HG02943 (cell line): ENCODE measurements around the gene AP4S1.
A peak's percentile ranks its signal among the peaks of the same experiment; 100 is the strongest.
"Not testable (repeated sequence)": the region's sequence is repeated elsewhere in the genome, so short reads cannot be mapped to it uniquely, and the experiment has no call there.

Experiments used
- ATAC-seq: cut with Tn5 transposase; IDR thresholded peaks from one replicate; pipeline ENCODE4 v1.9.1; 2021; ENCODE audit warnings: mild to moderate bottlenecking, low read depth, moderate library complexity; ENCODE audit not compliant: unreplicated experiment

AP4S1 gene

DNA sequence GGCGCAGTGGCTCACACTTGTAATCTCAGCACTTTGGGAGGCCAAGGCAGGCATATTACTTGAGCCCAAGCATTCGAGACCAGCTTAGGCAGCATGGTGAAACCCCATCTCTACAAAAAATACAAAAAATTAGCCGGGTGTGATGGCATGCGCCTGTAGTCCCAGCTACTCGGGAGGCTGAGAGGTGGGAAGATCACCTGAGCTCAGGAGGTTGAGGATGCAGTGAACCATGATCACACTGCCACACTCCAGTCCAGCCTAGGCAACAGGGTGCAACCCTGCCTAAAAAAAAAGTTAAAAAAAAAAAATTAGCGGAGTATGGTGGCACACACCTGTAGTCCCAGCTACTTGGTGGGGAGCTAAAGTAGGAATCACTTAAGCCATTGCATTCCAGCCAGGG lies 21.4 kb upstream of the AP4S1 start:
- not testable (repeated sequence) for ATAC-seq

GRCh38 chr14:31006703-31007102 lies 18.7 kb upstream of the AP4S1 start:
- ATAC-seq = no peak

GRCh38 chr14:31009836-31010574 lies 15.4 kb upstream of the AP4S1 start:
- no peak for ATAC-seq

DNA sequence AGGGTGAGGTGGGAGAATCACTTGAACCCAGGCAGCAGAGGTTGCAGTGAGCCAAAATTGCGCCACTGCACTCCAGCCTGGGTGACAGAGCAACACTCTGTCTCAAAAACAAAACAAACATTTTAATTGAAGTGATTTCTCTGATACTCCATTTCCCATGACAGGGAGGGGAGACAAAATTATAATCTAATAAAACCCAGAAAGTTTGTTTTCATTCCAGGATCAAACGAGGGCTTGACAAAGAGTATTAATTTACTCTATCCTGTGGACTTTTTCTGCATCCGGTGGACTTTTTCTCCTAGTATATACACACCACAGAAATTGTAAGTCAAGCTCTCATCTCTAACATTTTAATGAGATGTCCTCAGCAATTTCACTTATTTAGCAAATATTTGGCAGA lies 14.5 kb upstream of the AP4S1 start:
- ATAC-seq = no peak

- ATAC-seq = no peak
These were observed 11.6 kb upstream of the AP4S1 start for GRCh38 chr14:31013841-31014240.

GRCh38 chr14:31018057-31018645 lies 7.3 kb upstream of the AP4S1 start:
- no peak for ATAC-seq

DNA sequence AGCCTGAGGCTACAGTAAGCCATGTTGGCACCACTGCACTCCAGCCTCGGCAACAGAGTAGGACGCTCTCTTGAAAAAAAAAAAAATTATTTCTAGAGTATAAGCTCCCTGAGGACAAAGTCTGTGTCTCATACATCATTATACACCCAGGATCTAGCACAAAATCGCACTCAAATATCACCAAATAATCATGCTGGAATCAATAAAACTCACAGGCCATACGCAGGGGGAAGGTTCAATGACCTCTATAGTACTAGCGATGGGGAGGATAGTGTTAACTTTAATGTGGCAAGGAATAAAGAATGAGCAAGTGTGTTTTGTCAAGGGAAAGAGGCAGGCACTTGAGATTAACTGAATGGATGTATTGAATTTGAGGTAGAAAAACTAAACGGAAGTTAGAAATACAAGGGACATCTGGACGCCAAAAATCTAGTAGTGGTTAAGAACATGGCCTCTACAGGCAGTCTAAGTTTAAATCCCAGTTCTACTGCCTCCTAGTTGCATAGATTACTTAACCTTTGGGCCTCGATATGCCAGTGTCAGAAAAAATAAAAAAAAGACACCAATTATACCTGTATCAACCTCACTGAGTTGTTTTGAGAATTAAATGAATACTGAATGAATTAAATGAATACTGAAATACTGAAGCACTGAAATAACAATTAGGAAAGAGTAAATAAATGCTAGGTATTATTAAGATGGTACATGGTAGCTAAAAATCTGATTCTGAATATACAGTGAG lies 4.4 kb upstream of the AP4S1 start:
- no peak for ATAC-seq

- no peak for ATAC-seq
These were observed 3.9 kb upstream of the AP4S1 start for GRCh38 chr14:31021576-31021949.

GRCh38 chr14:31022386-31022785 lies 3.1 kb upstream of the AP4S1 start:
- no peak for ATAC-seq

DNA sequence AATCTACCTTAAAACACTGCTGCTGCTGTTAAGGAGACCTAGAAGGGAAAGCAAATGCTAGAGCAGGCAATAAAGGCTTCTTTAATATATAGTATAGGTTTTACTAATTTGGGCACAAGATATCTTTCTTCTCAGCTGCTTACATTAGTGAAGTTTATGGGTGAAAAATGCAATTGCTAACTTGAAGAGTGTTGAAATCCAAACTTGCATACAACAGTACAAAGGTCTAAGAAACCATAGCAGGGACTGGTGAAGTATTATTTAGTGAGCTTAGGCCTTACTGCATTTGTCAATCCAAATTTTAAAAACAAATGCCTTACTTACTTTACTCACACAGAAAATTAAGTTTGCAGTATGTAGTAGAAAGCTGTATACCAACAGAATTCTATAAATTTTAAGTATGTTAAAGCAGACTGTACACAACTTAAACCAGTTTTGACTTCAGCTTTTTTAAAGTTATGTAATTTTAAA lies 1.4 kb upstream of the AP4S1 start:
- ATAC-seq = no peak

DNA sequence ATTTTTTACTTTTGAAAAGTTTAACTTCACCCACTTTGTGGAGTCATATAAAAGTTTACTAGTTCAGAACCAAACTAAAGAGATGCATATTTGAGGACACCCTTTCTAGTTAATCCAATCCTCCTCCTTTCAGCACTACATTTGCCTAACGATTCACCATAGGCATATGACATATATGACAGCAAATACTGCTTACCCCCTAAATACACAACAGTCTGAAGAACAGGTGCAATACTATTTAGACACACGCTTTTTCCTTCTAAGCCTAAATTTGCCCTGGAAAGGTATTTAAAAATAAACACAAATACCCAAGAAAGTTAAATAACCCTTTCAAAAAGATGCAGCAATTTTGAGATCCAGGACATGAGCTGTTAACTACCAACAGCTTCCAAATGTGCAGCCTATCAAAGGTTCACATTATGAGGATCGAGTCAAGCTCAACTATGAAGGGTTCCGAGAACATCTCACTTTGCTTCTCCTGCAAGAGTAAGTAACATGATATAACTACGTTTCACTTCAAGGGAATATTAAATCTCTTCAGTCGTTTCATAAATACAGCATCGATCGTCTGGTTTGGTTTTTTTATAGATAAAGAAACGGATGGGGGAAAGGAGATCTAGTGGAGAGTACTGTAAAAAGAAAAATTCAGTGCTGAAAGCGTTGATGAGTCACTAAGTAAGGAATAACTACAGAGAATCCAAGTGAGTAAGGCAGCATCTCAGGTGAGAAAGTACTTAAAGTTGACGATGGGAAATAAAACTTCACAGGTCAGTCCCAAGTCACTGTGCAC lies 677 bp upstream of the AP4S1 start:
- ATAC-seq = no peak

GRCh38 chr14:31026077-31026449 lies 614 bp downstream of the AP4S1 start, which contains the start of gene STRN3:
STRN3 (minus strand) TSS chr14:31026379; CDS start chr14:31026185, 194 bp downstream.
- no peak for ATAC-seq

GRCh38 chr14:31026450-31027235 lies 1.2 kb downstream of the AP4S1 start:
- ATAC-seq = peak; percentile 83

DNA sequence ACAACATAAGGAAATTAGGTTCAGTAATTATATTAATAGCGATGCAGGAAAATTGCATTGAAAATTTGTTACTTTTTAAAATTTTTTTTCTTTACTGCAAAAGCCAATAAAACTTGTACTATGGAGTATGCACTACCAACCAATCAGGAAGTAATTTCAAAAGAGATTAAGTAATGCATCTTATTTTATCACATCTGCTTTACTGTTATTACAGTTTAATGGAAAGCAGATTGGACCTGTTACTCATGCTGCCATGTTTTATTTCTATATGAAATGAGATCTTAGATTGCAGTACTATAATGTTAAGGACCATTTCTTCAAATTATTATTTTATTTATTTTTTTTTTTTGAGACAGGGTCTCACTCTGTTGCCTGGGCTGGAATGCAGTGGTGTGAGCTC lies 2.4 kb downstream of the AP4S1 start:
- no peak for ATAC-seq

DNA sequence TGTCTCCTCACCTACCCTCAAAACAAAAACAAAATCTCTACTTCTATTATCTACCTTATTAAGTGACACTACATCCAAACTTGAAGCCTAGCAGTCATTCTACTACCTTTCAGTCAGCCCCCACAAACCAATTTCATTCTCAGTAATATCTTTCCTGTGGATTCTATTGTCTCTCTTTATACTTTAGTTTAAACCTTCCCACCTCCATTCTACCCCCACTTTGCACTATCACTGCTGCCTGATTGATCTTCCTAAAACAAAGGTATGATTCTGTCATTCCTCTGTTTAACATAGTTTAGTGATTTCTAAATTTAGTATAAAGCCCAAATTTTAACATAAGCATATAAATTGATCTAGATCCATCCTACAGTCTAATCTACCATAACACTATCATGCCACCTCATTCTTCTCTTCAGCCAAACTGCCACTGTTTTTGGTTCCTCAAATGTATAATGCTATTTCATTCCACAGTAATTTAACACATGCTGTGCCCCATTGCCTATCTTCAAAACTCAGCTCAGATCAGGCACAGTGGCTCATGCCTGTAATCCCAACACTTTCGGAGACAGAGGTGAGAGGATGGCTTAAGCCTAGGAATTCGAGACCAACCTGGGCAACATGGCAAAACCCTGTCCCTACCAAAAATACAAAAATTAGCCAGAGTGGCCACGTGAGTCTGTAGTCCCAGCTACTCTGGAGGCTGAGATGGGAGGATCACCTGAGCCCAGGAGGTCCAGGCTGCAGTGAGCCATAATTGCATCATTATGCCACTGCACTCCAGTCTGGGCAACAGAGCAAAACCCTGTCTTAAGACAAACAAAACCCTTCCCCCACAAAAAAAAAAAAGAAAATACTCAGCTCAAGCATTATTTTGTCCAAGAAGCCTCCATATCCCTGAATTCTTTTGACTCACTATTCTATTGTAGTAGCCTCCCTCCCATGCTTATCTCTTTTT lies 3.8 kb downstream of the AP4S1 start:
- no peak for ATAC-seq

- no peak for ATAC-seq
These were observed 5.0 kb downstream of the AP4S1 start for GRCh38 chr14:31030469-31030868.

GRCh38 chr14:31036552-31036951 lies 11.1 kb downstream of the AP4S1 start:
- ATAC-seq = no peak

DNA sequence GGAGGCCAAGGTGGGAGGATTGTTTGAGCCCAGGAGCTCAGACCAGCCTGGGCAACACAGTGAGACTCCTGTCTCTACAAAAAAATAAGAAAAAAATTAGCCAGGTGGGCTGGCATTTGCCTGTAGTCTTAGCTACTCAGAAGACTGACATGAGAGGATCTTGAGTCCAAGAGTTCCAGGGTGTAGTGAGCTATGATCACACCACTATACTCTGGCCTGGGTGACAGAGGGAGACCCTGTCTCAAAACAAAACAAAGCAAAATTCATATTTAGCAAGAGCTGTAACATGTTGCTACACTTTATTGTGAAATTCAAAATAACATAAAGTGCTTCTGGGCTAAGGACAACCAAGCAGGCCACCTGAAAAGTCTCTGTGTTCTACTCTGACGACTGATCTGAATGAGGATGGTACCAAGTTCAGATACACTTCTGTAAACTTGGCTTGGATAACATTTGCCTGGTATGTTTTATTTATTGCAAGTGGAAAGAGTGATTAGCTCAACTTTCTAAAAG lies 12.3 kb downstream of the AP4S1 start:
- no peak for ATAC-seq
